HG03066 (cell line): ENCODE data around the gene NLK.

Experiments
- ATAC-seq: cut with Tn5 transposase; IDR thresholded peaks from one replicate; pipeline ENCODE4 v1.9.1; 2021; ENCODE audit warnings: low read depth; ENCODE audit not compliant: unreplicated experiment

Gene NLK

GRCh38 chr17:28039251-28039650 is 3.2 kb upstream of the NLK start:
- no peak for ATAC-seq

- no peak for ATAC-seq
These were observed 2.1 kb upstream of the NLK start for GRCh38 chr17:28040406-28040805.

GRCh38 chr17:28041068-28041843 is 1.2 kb upstream of the NLK start:
- ATAC-seq = peak; percentile 94

GRCh38 chr17:28041844-28042656 is 427 bp upstream of the NLK start:
- ATAC-seq = no peak

GRCh38 chr17:28042721-28043291 is 329 bp downstream of the NLK start:
- no peak for ATAC-seq

- ATAC-seq = no peak
These were observed 819 bp downstream of the NLK start for GRCh38 chr17:28043296-28043695.

GRCh38 chr17:28043741-28044140 is 1.3 kb downstream of the NLK start:
- ATAC-seq = no peak

GRCh38 chr17:28045304-28045703 is 2.8 kb downstream of the NLK start:
- no peak for ATAC-seq

- ATAC-seq = no peak
These were observed 3.8 kb downstream of the NLK start for GRCh38 chr17:28046034-28046825.

- ATAC-seq = no peak
These were observed 5.3 kb downstream of the NLK start for GRCh38 chr17:28047806-28048205.

GRCh38 chr17:28049071-28049470 is 6.6 kb downstream of the NLK start:
- no peak for ATAC-seq

GRCh38 chr17:28053044-28053670 is 10.7 kb downstream of the NLK start:
- no peak for ATAC-seq

GRCh38 chr17:28053725-28054124 is 11.2 kb downstream of the NLK start:
- ATAC-seq = no peak

- ATAC-seq = no peak
These were observed 13.2 kb downstream of the NLK start for GRCh38 chr17:28055546-28056275.

- ATAC-seq = no peak
These were observed 13.8 kb downstream of the NLK start for GRCh38 chr17:28056276-28056620.

GRCh38 chr17:28057731-28058246 is 15.3 kb downstream of the NLK start:
- peak; percentile 88 for ATAC-seq

GRCh38 chr17:28059675-28060074 is 17.2 kb downstream of the NLK start:
- ATAC-seq = no peak

- no peak for ATAC-seq
These were observed 23.2 kb downstream of the NLK start for GRCh38 chr17:28065706-28066105.

GRCh38 chr17:28069061-28069460 is 26.6 kb downstream of the NLK start:
- ATAC-seq = no peak

- ATAC-seq = no peak
These were observed 28.7 kb downstream of the NLK start for GRCh38 chr17:28071179-28071578.
